Ishikawa (cell line): Measurements from ENCODE around the gene TNC.

Experiments
- CEBPB ChIP-seq: IDR thresholded peaks from 2 replicates; pipeline ENCODE4 v1.6.1; 2012
- CREB1 ChIP-seq: IDR thresholded peaks from 2 replicates; pipeline ENCODE4 v1.6.1; 2012; ENCODE audit warnings: low read depth
- EGR1 ChIP-seq: IDR thresholded peaks from 2 replicates; pipeline ENCODE4 v1.6.1; 2012
- EP300 ChIP-seq: IDR thresholded peaks from 2 replicates; pipeline ENCODE4 v1.6.1; 2012; ENCODE audit warnings: borderline replicate concordance
- RAD21 ChIP-seq: IDR thresholded peaks from 2 replicates; pipeline ENCODE4 v1.6.1; 2012; ENCODE audit warnings: low read depth
- YY1 ChIP-seq: IDR thresholded peaks from 2 replicates; pipeline ENCODE4 v1.6.1; 2012; ENCODE audit warnings: low read depth
- TF ChIP-seq, protein P1 (sequence below): IDR thresholded peaks from 2 replicates; pipeline ENCODE4 v1.6.1; 2012; ENCODE audit warnings: low read depth, mild to moderate bottlenecking
- TF ChIP-seq, protein P2 (sequence below): IDR thresholded peaks from 2 replicates; pipeline ENCODE4 v1.6.1; 2012

DNA sequence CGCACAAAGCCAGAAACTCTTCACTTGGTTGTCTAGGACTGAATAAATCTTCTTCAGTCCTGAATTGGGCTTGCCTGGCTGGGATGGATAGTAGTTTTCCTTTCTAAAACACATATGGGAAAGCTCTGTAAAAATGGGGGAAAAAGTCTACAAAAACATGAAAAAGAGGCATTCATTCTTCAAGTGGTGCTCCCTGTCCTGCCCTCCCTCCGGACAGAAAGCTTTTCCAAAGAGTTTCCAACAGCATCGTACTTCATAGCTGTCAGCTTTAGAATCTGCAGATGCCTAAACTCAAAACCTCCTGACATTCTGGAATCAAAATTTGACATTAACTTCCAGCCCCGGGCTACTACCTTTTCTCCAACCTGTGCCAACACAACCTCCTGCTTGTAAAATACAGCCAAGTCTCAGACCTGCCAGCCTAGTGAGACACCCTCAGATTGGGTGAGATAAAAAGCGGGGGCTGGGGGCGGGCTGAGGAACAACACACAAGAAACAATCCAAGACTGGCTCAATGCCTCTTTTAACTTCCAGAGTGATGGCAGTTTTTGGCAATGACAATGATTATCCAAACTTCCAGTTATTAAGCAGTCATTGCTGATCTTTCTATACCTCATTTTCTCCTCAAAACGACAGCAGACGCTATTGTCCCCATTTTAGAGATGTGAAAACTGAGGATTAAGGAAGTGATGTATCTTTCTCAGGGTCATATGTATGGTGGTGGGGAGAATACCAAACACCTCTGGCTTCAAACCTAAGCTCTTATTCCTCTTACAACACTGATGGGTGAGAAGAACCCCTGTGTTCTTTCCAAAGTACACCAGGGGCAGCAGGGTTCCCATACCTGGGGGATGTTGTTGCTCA, 1.3 kb downstream of the TNC start:
- TF ChIP-seq, protein P1, sequence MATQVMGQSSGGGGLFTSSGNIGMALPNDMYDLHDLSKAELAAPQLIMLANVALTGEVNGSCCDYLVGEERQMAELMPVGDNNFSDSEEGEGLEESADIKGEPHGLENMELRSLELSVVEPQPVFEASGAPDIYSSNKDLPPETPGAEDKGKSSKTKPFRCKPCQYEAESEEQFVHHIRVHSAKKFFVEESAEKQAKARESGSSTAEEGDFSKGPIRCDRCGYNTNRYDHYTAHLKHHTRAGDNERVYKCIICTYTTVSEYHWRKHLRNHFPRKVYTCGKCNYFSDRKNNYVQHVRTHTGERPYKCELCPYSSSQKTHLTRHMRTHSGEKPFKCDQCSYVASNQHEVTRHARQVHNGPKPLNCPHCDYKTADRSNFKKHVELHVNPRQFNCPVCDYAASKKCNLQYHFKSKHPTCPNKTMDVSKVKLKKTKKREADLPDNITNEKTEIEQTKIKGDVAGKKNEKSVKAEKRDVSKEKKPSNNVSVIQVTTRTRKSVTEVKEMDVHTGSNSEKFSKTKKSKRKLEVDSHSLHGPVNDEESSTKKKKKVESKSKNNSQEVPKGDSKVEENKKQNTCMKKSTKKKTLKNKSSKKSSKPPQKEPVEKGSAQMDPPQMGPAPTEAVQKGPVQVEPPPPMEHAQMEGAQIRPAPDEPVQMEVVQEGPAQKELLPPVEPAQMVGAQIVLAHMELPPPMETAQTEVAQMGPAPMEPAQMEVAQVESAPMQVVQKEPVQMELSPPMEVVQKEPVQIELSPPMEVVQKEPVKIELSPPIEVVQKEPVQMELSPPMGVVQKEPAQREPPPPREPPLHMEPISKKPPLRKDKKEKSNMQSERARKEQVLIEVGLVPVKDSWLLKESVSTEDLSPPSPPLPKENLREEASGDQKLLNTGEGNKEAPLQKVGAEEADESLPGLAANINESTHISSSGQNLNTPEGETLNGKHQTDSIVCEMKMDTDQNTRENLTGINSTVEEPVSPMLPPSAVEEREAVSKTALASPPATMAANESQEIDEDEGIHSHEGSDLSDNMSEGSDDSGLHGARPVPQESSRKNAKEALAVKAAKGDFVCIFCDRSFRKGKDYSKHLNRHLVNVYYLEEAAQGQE: no peak
- TF ChIP-seq EGR1 (no peak), CEBPB (no peak), YY1 (no peak), RAD21 (no peak), EP300 (no peak), CREB1 (no peak)
- TF ChIP-seq, protein P2, sequence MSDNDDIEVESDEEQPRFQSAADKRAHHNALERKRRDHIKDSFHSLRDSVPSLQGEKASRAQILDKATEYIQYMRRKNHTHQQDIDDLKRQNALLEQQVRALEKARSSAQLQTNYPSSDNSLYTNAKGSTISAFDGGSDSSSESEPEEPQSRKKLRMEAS: no peak
